GM18868 (cell line): ENCODE measurements around the gene GZF1.

Source experiments
- ATAC-seq: cut with Tn5 transposase; IDR thresholded peaks from one replicate; pipeline ENCODE4 v1.9.1; 2021; ENCODE audit warnings: mild to moderate bottlenecking, moderate library complexity; ENCODE audit not compliant: unreplicated experiment

Gene GZF1

GRCh38 chr20:23368316-23369071 is 6.5 kb downstream of the GZF1 start:
- no peak for ATAC-seq

GRCh38 chr20:23369072-23369823 is 7.3 kb downstream of the GZF1 start:
- ATAC-seq = no peak

- ATAC-seq = no peak
Observed at GRCh38 chr20:23370274-23370673, 8.3 kb downstream of the GZF1 start.

GRCh38 chr20:23370873-23371272 is 8.9 kb downstream of the GZF1 start:
- no peak for ATAC-seq

GRCh38 chr20:23371496-23371895 is 9.5 kb downstream of the GZF1 start:
- ATAC-seq = no peak

- no peak for ATAC-seq
Observed at GRCh38 chr20:23374441-23374840, 12.5 kb downstream of the GZF1 start.

GRCh38 chr20:23375827-23376226 is 13.8 kb downstream of the GZF1 start:
- no peak for ATAC-seq

- no peak for ATAC-seq
Observed at GRCh38 chr20:23379772-23380171, 17.8 kb downstream of the GZF1 start.

GRCh38 chr20:23381876-23382275 is 19.9 kb downstream of the GZF1 start:
- no peak for ATAC-seq

GRCh38 chr20:23386304-23387117 is 24.5 kb downstream of the GZF1 start:
- ATAC-seq = no peak

GRCh38 chr20:23387118-23387443 is 25.1 kb downstream of the GZF1 start:
- no peak for ATAC-seq

- ATAC-seq = no peak
Observed at GRCh38 chr20:23390091-23390774, 28.3 kb downstream of the GZF1 start.

- no peak for ATAC-seq
Observed at GRCh38 chr20:23391707-23392310, 29.8 kb downstream of the GZF1 start.

GRCh38 chr20:23393996-23394775 is 32.2 kb downstream of the GZF1 start:
- no peak for ATAC-seq

- ATAC-seq = no peak
Observed at GRCh38 chr20:23396950-23397627, 35.1 kb downstream of the GZF1 start.

- no peak for ATAC-seq
Observed at GRCh38 chr20:23397961-23398360, 36.0 kb downstream of the GZF1 start.

- peak; percentile 65 for ATAC-seq
Observed at GRCh38 chr20:23399568-23400241, 37.7 kb downstream of the GZF1 start.

GRCh38 chr20:23401051-23401450 is 39.1 kb downstream of the GZF1 start:
- no peak for ATAC-seq

- no peak for ATAC-seq
Observed at GRCh38 chr20:23403751-23404150, 41.8 kb downstream of the GZF1 start.
